Body of pancreas (tissue), 4 donors: Measurements from ENCODE around the gene TELO2. TPM values are rescaled to one million over a fixed set of nuclear protein-coding genes. Genes with fewer than 3 reads are reported as not detected.

Experiments used
- ATAC-seq: fragments of 150-250 bp; one replicate; pipeline ENCODE4 v1.9.1; 2016
- DNase-seq, 4 donors: peaks; one replicate each; pipeline ENCODE4 v3.0.0-alpha.2; 2019
- H3K27ac ChIP-seq, 4 donors: fragments of 200-600 bp; sonication (generic); 1 replicate in 3 of 4; 2 replicates in 1 of 4; pipeline versions ENCODE4 v1.5.1 to v1.6.1; 2016 to 2019; ENCODE audit warnings: mild to moderate bottlenecking in 1 of 4, mixed read lengths in 1 of 4, moderate library complexity in 1 of 4
- H3K27me3 ChIP-seq, 2 donors: fragments of 200-600 bp; sonication (generic); one replicate each; pipeline ENCODE4 v1.6.0; 2016; ENCODE audit warnings: mild to moderate bottlenecking in 1 of 2
- H3K36me3 ChIP-seq, 2 donors: fragments of 200-600 bp; sonication (generic); replicated peaks in 1 of 2; 2 replicates each; pipeline ENCODE4 v1.5.1; 2016; ENCODE audit warnings: low read depth in 2 of 2; ENCODE audit not compliant: insufficient read depth in 1 of 2
- H3K4me1 ChIP-seq: fragments of 200-600 bp; sonication (generic); one replicate; pipeline ENCODE4 v1.6.0; 2016
- H3K4me3 ChIP-seq, 2 donors: fragments of 200-600 bp; sonication (generic); 1 replicate in 1 of 2; 2 replicates in 1 of 2; pipeline ENCODE4 v1.5.1; 2016 to 2019
- H3K9me3 ChIP-seq, 3 donors: fragments of 200-600 bp; sonication (generic); 1 replicate in 2 of 3; 2 replicates in 1 of 3; pipeline ENCODE4 v1.5.1; 2016
- POLR2A ChIP-seq, 3 donors: fragments of 450-650 bp; IDR thresholded peaks; one replicate each; pipeline ENCODE4 v1.6.1; 2016; ENCODE audit warnings: antibody characterized with exemption in 3 of 3, mild to moderate bottlenecking in 2 of 3
- WGBS, 2 donors: methylation state at CpG; one replicate each; pipeline ENCODE4 v1.1.5; 2017; 5-methylcytosine and 5-hydroxymethylcytosine counted together
- intact Hi-C: fragments of 100-400 bp; cut with DNase I; formaldehyde crosslinking; loops from one replicate; pipeline ENCODE4 v1.15.1; 2023
- total RNA-seq, 2 donors: library from RNA; depleted of rRNA; stranded (reverse); fragments of >200 nt; gene quantifications; one replicate each; pipeline ENCODE4 v1.1.0, GENCODE V29; 2016
- TF ChIP-seq, protein P1 (sequence below), 7 experiments: fragments of 450-650 bp in 4 of 7; fragments of 200-600 bp in 3 of 7; sonication (generic) in 3 of 7; IDR thresholded peaks; one replicate each; pipeline ENCODE4 v1.5.1; 2016 to 2019; ENCODE audit warnings: antibody characterized with exemption in 7 of 7

The TELO2 gene
- total RNA-seq, 2 donors from 2014 or later, result 25.4 to 76.5 TPM

- TF ChIP-seq POLR2A (IDR thresholded peaks at IDR 0.05), result no peak
- TF ChIP-seq, protein P1, sequence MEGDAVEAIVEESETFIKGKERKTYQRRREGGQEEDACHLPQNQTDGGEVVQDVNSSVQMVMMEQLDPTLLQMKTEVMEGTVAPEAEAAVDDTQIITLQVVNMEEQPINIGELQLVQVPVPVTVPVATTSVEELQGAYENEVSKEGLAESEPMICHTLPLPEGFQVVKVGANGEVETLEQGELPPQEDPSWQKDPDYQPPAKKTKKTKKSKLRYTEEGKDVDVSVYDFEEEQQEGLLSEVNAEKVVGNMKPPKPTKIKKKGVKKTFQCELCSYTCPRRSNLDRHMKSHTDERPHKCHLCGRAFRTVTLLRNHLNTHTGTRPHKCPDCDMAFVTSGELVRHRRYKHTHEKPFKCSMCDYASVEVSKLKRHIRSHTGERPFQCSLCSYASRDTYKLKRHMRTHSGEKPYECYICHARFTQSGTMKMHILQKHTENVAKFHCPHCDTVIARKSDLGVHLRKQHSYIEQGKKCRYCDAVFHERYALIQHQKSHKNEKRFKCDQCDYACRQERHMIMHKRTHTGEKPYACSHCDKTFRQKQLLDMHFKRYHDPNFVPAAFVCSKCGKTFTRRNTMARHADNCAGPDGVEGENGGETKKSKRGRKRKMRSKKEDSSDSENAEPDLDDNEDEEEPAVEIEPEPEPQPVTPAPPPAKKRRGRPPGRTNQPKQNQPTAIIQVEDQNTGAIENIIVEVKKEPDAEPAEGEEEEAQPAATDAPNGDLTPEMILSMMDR (IDR thresholded peaks at IDR 0.05), result no peak
- intact Hi-C loops, result no loop called here
- ATAC-seq (no peak), DNase-seq (peak in 1 of 4 donors; percentile 6)
- Histone ChIP-seq H3K4me1 (peaks cover 8% of the 10 kb centered on the region), H3K36me3 (no peaks in the 10 kb centered on the region), H3K27me3 (no peaks in the 10 kb centered on the region), H3K4me3 (no peak overlapping the region), H3K9me3 (no peaks in the 10 kb centered on the region), H3K27ac (peak overlapping the region in 2 of 4 donors; percentile 22 to 30)
- 83 to 92% methylated on average over 12 of the region's 16 CpGs for WGBS, 2 donors
Measured at GRCh38 chr16:1546430-1546829, 53.3 kb downstream of the TELO2 start.

DNA sequence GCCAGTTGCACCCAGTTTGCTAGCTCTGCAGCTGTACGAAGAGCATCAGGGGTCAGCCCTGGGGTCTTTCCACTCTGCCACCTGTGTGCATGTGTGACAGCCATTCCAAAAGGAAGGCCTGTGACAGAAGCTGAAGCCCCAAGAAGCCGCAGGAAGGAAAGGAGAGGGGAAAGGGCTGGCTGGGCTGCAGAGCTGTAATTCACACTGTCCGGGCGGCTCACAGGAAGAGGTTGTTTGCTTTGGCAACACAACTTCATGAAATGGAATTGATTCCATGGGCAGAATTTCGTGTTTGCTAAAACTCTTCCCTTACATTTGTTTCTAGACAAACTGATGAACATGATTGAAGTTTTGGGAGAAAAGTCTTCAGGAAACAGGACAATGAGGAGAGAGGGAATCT, 55.1 kb downstream of the TELO2 start:
- no peak overlapping the region for H3K4me3 ChIP-seq
- no peak for DNase-seq
- TF ChIP-seq, protein P1 (IDR thresholded peaks at IDR 0.05), result no peak
- no peak for TF ChIP-seq POLR2A (IDR thresholded peaks at IDR 0.05)
- intact Hi-C loops, result no loop called here
- H3K36me3 ChIP-seq, result no peaks in the 10 kb centered on the region
- peak overlapping the region in 2 of 4 donors; percentile 2 to 18 for H3K27ac ChIP-seq
- ATAC-seq, result no peak
- H3K9me3 ChIP-seq, result no peaks in the 10 kb centered on the region
- H3K4me1 ChIP-seq, result peaks cover 8% of the 10 kb centered on the region
- WGBS, 2 donors, result 65 to 80% methylated on average over 5 of the region's 5 CpGs
- H3K27me3 ChIP-seq, result no peaks in the 10 kb centered on the region

DNA sequence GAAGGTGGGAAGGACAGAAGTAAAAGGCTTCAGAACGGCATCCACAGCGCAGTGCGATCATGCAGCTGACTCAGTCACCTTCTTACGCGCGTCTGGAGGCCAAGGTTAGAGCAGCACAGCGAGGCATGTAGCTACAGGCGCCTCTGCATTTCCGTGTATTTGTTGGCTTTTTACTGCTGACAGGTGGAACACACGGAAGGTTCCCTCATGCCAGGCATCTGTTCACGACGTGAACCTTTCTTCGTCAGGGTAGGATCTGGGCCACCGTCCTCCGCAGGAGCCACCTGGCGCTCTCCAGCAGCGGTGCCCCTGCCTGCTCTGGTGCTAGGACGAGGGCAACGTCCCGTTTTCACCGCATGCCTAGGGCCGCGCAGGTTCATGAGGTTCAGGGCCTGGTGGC, 55.6 kb downstream of the TELO2 start:
- intact Hi-C loops, result no loop called here
- no peaks in the 10 kb centered on the region for H3K36me3 ChIP-seq
- H3K4me3 ChIP-seq, result no peak overlapping the region
- no peak for ATAC-seq
- WGBS, 2 donors, result 78 to 80% methylated on average over 20 to 23 of the region's 23 CpGs
- peaks cover 8% of the 10 kb centered on the region for H3K4me1 ChIP-seq
- no peaks in the 10 kb centered on the region for H3K9me3 ChIP-seq
- no peak overlapping the region for H3K27ac ChIP-seq
- H3K27me3 ChIP-seq, result no peaks in the 10 kb centered on the region
- TF ChIP-seq POLR2A (IDR thresholded peaks at IDR 0.05), result no peak
- TF ChIP-seq, protein P1 (IDR thresholded peaks at IDR 0.05), result no peak
- DNase-seq, result no peak

GRCh38 chr16:1550069-1550468, 56.9 kb downstream of the TELO2 start:
- Histone ChIP-seq H3K9me3 (no peaks in the 10 kb centered on the region), H3K27me3 (no peaks in the 10 kb centered on the region), H3K4me3 (no peak overlapping the region), H3K36me3 (no peaks in the 10 kb centered on the region), H3K4me1 (peaks cover 8% of the 10 kb centered on the region), H3K27ac (no peak overlapping the region)
- intact Hi-C loops, result no loop called here
- ATAC-seq (no peak), DNase-seq (no peak)
- WGBS, 2 donors, result 79 to 88% methylated on average over 8 of the region's 8 CpGs
- TF ChIP-seq, protein P1 (IDR thresholded peaks at IDR 0.05), result no peak
- TF ChIP-seq POLR2A (IDR thresholded peaks at IDR 0.05), result no peak

DNA sequence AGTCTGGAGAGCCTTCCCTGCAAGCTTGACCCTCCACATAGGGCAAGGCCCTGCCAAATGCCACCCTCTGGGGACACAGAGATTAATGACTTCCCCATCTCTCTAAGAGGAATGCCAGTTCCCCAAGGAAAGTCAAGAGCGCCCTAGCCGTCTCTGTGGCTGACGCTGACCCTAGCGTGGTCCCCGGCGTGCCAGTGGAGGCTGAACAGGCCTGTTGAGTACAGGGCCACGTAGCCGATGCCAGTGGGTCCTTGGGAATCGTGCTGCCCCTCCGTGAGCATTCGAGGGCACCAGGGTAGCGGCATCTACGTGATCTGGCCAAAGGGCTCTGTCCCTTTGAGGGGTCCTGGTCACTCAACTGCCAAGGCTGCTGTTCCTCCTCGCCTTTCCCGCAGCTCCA, 57.5 kb downstream of the TELO2 start:
- H3K4me1 ChIP-seq, result peaks cover 8% of the 10 kb centered on the region
- no peak overlapping the region for H3K4me3 ChIP-seq
- no peaks in the 10 kb centered on the region for H3K27me3 ChIP-seq
- no peaks in the 10 kb centered on the region for H3K36me3 ChIP-seq
- TF ChIP-seq, protein P1 (IDR thresholded peaks at IDR 0.05), result no peak
- no peak for TF ChIP-seq POLR2A (IDR thresholded peaks at IDR 0.05)
- H3K9me3 ChIP-seq, result no peaks in the 10 kb centered on the region
- H3K27ac ChIP-seq, result peak overlapping the region in 1 of 4 donors; percentile 8
- 95% methylated on average over 12 to 14 of the region's 15 CpGs for WGBS, 2 donors
- no peak for DNase-seq
- no peak for ATAC-seq
- intact Hi-C loops, result no loop called here
